ENCODE data around the gene SLC22A13. TPM values are rescaled to one million over a fixed set of nuclear protein-coding genes. Genes with fewer than 3 reads are reported as not detected.
"Not testable (repeated sequence)": the region's sequence is repeated elsewhere in the genome, so short reads cannot be mapped to it uniquely, and the experiment has no call there.

The SLC22A13 gene
- total RNA-seq, 4 donors from 2014 or later, result 0.48 to 2.5 (median 0.94) TPM

DNA sequence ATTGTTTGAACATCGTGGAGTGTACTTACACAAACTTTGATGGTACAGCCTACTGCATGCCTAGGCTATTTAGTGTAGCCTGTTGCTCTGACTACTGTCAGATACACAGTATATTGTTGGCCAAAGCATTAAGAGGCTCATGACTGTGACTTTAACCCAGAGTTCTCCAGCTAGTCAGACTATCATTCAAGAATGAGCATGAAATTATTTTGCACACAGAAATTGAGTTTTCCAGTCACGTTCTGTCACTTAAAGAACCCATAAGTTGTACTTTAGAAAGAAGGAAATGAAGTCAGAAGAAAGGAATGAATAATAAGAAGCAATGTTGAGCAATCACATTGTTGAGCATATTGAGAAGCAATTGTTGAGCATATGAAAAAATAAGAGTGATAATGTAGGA lies 37.6 kb upstream of the SLC22A13 start:
- TF ChIP-seq, protein P1, sequence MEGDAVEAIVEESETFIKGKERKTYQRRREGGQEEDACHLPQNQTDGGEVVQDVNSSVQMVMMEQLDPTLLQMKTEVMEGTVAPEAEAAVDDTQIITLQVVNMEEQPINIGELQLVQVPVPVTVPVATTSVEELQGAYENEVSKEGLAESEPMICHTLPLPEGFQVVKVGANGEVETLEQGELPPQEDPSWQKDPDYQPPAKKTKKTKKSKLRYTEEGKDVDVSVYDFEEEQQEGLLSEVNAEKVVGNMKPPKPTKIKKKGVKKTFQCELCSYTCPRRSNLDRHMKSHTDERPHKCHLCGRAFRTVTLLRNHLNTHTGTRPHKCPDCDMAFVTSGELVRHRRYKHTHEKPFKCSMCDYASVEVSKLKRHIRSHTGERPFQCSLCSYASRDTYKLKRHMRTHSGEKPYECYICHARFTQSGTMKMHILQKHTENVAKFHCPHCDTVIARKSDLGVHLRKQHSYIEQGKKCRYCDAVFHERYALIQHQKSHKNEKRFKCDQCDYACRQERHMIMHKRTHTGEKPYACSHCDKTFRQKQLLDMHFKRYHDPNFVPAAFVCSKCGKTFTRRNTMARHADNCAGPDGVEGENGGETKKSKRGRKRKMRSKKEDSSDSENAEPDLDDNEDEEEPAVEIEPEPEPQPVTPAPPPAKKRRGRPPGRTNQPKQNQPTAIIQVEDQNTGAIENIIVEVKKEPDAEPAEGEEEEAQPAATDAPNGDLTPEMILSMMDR (IDR thresholded peaks at IDR 0.05), result no peak
- ATAC-seq (ENCODE audit: low FRiP score) (no peak), DNase-seq (ENCODE audit: low spot score) (no peak)

DNA sequence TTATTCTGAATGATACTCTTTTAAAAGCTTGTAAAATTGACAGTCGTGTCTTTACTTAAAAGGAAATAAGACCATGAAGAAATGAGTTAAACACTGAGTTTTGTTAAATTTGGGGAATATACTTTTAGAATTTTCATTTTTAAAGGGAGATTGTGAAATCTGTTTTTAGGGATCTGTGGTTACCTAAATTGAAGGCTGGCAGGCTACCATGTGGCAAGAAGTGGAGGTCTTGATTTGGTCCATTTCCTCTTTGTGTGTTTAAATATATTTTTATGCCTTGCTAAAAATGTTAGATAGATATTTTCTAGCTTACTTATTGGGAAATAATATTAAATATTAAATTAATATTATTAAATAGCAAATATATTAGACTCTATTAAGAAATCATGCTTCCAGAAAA lies 36.6 kb upstream of the SLC22A13 start:
- no peak for ATAC-seq (ENCODE audit: low FRiP score)
- TF ChIP-seq, protein P1 (IDR thresholded peaks at IDR 0.05), result no peak
- no peak for DNase-seq (ENCODE audit: low spot score)

DNA sequence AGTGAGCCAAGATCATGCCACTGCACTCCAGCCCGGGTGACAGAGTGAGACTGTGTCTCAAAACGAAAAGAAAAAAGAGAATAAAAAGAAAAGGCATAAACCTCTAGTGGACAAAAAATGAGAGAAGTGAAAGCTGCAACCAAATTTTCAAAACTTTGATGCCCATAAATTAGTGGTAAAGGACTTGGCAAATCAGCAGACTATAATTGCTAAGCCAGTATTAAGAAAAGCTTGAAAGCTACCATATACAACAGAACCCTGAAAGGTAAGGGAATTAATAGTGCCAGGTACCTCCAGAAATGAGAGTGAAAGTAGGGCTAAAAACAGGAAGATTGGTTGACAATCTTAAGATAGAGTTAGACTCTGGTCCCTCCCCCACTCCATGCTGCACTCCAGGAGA lies 32.9 kb upstream of the SLC22A13 start:
- TF ChIP-seq, protein P1 (IDR thresholded peaks at IDR 0.05), result no peak
- ATAC-seq (ENCODE audit: low FRiP score) (no peak), DNase-seq (ENCODE audit: low spot score) (no peak)

DNA sequence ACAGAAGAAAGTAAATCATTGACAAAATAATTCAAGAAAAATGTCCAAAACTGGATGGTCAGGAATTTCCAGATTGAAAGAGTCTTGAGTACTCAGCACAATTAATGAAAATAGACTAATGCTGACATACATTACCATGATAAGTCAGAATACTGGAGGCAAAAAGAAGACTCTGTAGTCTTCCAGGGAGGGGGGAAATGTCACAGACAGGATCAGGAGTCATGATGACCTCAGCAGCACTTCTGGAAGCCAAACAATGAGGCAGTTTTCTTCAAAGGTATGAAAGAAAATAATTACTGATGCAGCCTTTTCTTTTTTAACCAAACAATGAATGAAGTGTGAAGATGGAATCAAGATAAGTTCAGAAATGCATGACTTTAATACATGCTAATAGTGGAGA lies 30.1 kb upstream of the SLC22A13 start:
- TF ChIP-seq, protein P1 (IDR thresholded peaks at IDR 0.05), result no peak
- DNase-seq (ENCODE audit: low spot score), result no peak
- no peak for ATAC-seq (ENCODE audit: low FRiP score)

DNA sequence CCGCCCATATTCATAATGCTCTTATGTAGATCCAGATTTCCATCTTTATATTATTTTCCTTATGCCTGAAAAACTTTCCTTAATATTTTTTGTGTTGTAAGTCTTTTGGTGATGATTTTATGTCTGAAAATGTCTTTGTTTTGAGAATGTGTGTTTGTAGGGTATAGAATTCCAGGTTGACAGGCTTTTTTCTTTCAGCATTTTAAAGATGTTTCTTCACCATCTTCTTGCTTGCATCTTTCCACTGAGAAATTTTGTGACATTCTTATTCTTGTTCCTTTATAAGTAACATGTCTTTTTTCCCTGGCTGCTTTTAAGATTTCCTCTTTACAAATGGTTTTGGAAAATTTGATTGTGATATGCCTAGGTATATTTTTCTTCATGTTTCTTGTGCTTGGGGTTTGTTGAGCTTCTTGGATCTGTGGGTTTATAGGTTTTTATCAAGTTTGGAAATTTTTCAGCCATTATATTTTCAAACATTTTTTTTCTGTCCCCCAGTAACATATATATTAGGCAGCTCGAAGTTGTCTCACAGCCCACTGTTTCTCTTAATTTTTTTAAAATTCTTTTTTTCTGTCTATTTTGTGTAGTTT lies 27.1 kb upstream of the SLC22A13 start:
- ATAC-seq (ENCODE audit: low FRiP score) (no peak), DNase-seq (ENCODE audit: low spot score) (no peak)
- TF ChIP-seq, protein P1 (IDR thresholded peaks at IDR 0.05), result no peak

DNA sequence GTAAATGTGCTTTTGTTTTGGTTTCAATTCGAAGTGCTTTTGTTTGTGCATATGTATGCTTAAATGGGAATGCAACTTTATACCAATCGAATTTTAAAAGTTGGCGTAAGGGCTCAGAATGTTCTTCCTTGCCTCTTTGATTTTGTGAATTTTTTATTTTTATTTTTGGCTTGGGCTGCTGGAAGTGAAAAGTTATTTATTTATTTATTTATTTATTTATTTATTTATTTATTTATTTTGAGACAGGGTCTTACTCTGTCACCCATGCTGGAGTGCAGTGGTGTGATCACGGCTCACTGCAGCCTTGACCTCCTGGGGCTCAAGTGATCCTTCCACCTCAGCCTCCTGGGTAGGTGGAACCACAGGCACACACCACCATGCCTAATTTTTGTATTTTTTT lies 22.8 kb upstream of the SLC22A13 start:
- ATAC-seq (ENCODE audit: low FRiP score); DNase-seq (ENCODE audit: low spot score): not testable (repeated sequence)

DNA sequence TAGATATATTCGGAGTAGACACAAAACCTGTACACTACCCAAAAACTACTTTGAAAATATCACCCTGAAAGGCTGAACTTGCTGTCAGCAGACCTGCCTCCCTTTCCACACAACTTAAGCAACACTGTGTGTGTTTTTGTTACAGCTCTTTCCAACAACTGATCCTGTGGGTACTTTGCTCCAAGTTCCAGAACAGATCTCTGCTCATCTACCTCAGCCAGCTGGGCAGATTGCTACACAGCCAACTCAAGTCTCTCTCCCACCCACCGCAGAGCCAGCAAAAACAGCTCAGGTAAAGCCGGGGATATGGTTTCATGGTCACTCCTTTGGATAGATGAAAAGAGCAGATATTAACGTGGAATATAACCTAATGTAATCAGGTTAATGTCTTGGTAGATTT lies 19.7 kb upstream of the SLC22A13 start:
- DNase-seq (ENCODE audit: low spot score), result no peak
- TF ChIP-seq, protein P1 (IDR thresholded peaks at IDR 0.05), result no peak
- no peak for ATAC-seq (ENCODE audit: low FRiP score)

Data from omental fat pad (tissue), 4 donors.